Measurements from ENCODE around the gene ITPRIP.

The ITPRIP gene

GRCh38 chr10:104340111-104340526 lies 1.9 kb upstream of the ITPRIP start:
- Histone ChIP-seq H3K36me3 (ENCODE audit: insufficient read depth, low read length) (no peaks in the 10 kb centered on the region), H3K27ac (ENCODE audit: low read depth, low read length, poor library complexity, severe bottlenecking) (no peak overlapping the region), H3K4me3 (ENCODE audit: low read depth, low read length, poor library complexity, severe bottlenecking) (no peak overlapping the region), H3F3A (ENCODE audit: insufficient read depth, low read length) (no peaks in the 10 kb centered on the region), H3K9ac (ENCODE audit: low read length) (no peak overlapping the region), H4K20me1 (ENCODE audit: insufficient read depth, low read length) (no peaks in the 10 kb centered on the region), H3K4me1 (ENCODE audit: insufficient read depth, low read length, severe bottlenecking) (peaks cover 17% of the 10 kb centered on the region), H3K9me2 (ENCODE audit: low read depth, low read length) (no peaks in the 10 kb centered on the region), H2AFZ (ENCODE audit: low read length) (no peak overlapping the region), H3K79me2 (ENCODE audit: insufficient read depth, low read length) (no peaks in the 10 kb centered on the region), H3K4me2 (ENCODE audit: low read length) (no peak overlapping the region), H3K9me3 (ENCODE audit: low read length) (no peaks in the 10 kb centered on the region), H3K27me3 (ENCODE audit: insufficient read depth, low read length) (no peaks in the 10 kb centered on the region; the same call in none of the 2 replicates)
- no peak for TF ChIP-seq EZH2 (IDR thresholded peaks at IDR 0.05; ENCODE audit: borderline replicate concordance, low read length)
- TF ChIP-seq, protein P1, sequence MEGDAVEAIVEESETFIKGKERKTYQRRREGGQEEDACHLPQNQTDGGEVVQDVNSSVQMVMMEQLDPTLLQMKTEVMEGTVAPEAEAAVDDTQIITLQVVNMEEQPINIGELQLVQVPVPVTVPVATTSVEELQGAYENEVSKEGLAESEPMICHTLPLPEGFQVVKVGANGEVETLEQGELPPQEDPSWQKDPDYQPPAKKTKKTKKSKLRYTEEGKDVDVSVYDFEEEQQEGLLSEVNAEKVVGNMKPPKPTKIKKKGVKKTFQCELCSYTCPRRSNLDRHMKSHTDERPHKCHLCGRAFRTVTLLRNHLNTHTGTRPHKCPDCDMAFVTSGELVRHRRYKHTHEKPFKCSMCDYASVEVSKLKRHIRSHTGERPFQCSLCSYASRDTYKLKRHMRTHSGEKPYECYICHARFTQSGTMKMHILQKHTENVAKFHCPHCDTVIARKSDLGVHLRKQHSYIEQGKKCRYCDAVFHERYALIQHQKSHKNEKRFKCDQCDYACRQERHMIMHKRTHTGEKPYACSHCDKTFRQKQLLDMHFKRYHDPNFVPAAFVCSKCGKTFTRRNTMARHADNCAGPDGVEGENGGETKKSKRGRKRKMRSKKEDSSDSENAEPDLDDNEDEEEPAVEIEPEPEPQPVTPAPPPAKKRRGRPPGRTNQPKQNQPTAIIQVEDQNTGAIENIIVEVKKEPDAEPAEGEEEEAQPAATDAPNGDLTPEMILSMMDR (IDR thresholded peaks at IDR 0.05; ENCODE audit: low read length), result no peak

DNA sequence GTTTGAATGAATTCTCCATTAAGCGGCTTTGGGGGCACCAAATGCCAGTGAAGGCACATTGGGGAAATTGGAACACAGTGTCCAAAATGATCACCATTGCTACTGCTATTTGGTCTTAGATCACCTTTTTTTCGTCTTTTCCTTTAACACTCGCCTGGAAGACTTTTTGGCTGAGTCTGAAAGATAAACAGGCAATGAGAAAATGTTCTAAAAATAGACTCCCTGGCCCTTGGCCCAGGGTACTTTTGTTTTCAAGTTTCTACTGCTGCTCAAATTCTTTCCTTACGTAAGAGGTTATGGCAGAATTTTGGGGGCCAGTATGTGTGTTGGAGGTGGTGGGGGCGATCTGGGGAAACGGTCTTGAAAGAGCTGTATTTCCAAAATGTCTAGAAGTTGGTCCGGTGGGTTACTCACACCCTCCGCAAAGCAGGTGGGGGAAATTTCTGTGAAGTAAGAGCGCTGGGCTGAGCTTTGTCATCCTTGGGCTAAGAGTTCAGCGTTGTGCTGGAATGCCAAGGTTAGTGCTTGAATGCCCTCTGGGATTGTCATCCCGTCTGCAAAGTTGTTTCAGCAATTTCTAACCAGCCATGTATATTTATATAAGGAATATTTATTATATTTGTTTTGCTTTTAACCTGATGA lies 1.3 kb upstream of the ITPRIP start:
- H3K9ac ChIP-seq (ENCODE audit: low read length), result no peak overlapping the region
- no peaks in the 10 kb centered on the region for H3F3A ChIP-seq (ENCODE audit: insufficient read depth, low read length)
- H4K20me1 ChIP-seq (ENCODE audit: insufficient read depth, low read length), result no peaks in the 10 kb centered on the region
- no peak overlapping the region for H3K4me2 ChIP-seq (ENCODE audit: low read length)
- H3K27me3 ChIP-seq (ENCODE audit: insufficient read depth, low read length), result no peaks in the 10 kb centered on the region; the same call in none of the 2 replicates
- H3K4me3 ChIP-seq (ENCODE audit: low read depth, low read length, poor library complexity, severe bottlenecking), result no peak overlapping the region
- TF ChIP-seq, protein P1 (IDR thresholded peaks at IDR 0.05; ENCODE audit: low read length), result no peak
- TF ChIP-seq EZH2 (IDR thresholded peaks at IDR 0.05; ENCODE audit: borderline replicate concordance, low read length), result no peak
- peaks cover 17% of the 10 kb centered on the region for H3K4me1 ChIP-seq (ENCODE audit: insufficient read depth, low read length, severe bottlenecking)
- H3K9me3 ChIP-seq (ENCODE audit: low read length), result no peaks in the 10 kb centered on the region
- no peak overlapping the region for H2AFZ ChIP-seq (ENCODE audit: low read length)
- no peak overlapping the region for H3K27ac ChIP-seq (ENCODE audit: low read depth, low read length, poor library complexity, severe bottlenecking)
- H3K9me2 ChIP-seq (ENCODE audit: low read depth, low read length), result no peaks in the 10 kb centered on the region
- no peaks in the 10 kb centered on the region for H3K36me3 ChIP-seq (ENCODE audit: insufficient read depth, low read length)
- no peaks in the 10 kb centered on the region for H3K79me2 ChIP-seq (ENCODE audit: insufficient read depth, low read length)

GRCh38 chr10:104337521-104337984 lies 712 bp downstream of the ITPRIP start:
- Histone ChIP-seq H3K4me2 (ENCODE audit: low read length) (peak overlapping the region; percentile 93), H3K27ac (ENCODE audit: low read depth, low read length, poor library complexity, severe bottlenecking) (no peak overlapping the region), H3F3A (ENCODE audit: insufficient read depth, low read length) (no peaks in the 10 kb centered on the region), H3K4me1 (ENCODE audit: insufficient read depth, low read length, severe bottlenecking) (peaks cover 17% of the 10 kb centered on the region), H3K36me3 (ENCODE audit: insufficient read depth, low read length) (no peaks in the 10 kb centered on the region), H3K9me2 (ENCODE audit: low read depth, low read length) (no peaks in the 10 kb centered on the region), H3K9me3 (ENCODE audit: low read length) (no peaks in the 10 kb centered on the region), H3K4me3 (ENCODE audit: low read depth, low read length, poor library complexity, severe bottlenecking) (peak overlapping the region; percentile 76), H3K9ac (ENCODE audit: low read length) (peak overlapping the region; percentile 69), H4K20me1 (ENCODE audit: insufficient read depth, low read length) (no peaks in the 10 kb centered on the region), H3K79me2 (ENCODE audit: insufficient read depth, low read length) (no peaks in the 10 kb centered on the region), H2AFZ (ENCODE audit: low read length) (peak overlapping the region; percentile 28; the same call in 1 of the 2 replicates), H3K27me3 (ENCODE audit: insufficient read depth, low read length) (no peaks in the 10 kb centered on the region; the same call in none of the 2 replicates)
- TF ChIP-seq, protein P1 (IDR thresholded peaks at IDR 0.05; ENCODE audit: low read length), result no peak
- TF ChIP-seq EZH2 (IDR thresholded peaks at IDR 0.05; ENCODE audit: borderline replicate concordance, low read length), result no peak

All from OCI-LY1 (cell line).